Measurements from ENCODE around the gene NTRK3. TPM values are rescaled to one million over a fixed set of nuclear protein-coding genes. Genes with fewer than 3 reads are reported as not detected.

Gene NTRK3
- total and polyA plus RNA-seq, 2 donors (not counting 3 experiments of a cell fraction or from before 2014, with no cell fraction given), result not detected

DNA sequence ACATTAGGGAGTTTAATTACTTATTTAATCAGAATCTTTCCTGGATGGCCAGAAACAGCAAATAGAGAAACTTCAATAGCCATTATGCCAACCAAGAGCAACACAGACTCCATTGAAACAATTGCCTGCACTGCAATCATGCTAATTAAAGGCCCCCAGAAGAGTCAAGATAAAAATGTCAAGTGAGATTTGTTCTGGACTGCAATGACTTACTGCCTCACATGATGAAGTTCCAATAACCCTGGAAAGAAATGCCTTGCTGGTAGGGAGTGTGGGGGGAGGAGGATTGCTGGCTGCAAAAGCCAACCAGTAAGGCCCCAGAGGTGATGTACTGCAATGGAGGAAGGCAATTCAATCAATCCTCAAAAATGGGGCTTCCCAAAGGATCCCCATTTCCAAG, 257.9 kb downstream of the NTRK3 start:
- TF ChIP-seq MYC (IDR thresholded peaks at IDR 0.05; ENCODE audit: low read depth, low read length), result no peak
- TF ChIP-seq EZH2 (IDR thresholded peaks at IDR 0.05; ENCODE audit: borderline replicate concordance, low read depth, low read length, severe bottlenecking), result no peak
- no peak for TF ChIP-seq CTCF (IDR thresholded peaks at IDR 0.05; ENCODE audit: extremely low read depth in 1 of 2, insufficient read depth in 1 of 2, low read depth in 1 of 2, low read length in 2 of 2)
- no peak for TF ChIP-seq POLR2AphosphoS5 (IDR thresholded peaks at IDR 0.05; ENCODE audit: insufficient read depth, low read depth, low read length)
- no peak for TF ChIP-seq FOS (IDR thresholded peaks at IDR 0.05; ENCODE audit: borderline replicate concordance, insufficient read depth, low read length)
- no peak for TF ChIP-seq MAX (IDR thresholded peaks at IDR 0.05; ENCODE audit: insufficient read depth, insufficient read length)
- TF ChIP-seq GATA2 (IDR thresholded peaks at IDR 0.05; ENCODE audit: insufficient read depth, insufficient read length, low read depth, low read length), result no peak
- no peak for TF ChIP-seq POLR2A (IDR thresholded peaks at IDR 0.05; ENCODE audit: low read depth, low read length)
- no peak for TF ChIP-seq JUN (IDR thresholded peaks at IDR 0.05; ENCODE audit: borderline replicate concordance, insufficient read depth, insufficient read length, low read depth)
- H3K4me2 ChIP-seq (ENCODE audit: insufficient read depth, low read length), result no peak overlapping the region
- H3K9me3 ChIP-seq (replicated peaks; ENCODE audit: control insufficient read depth, insufficient read depth, low read length), result peaks cover 5% of the 10 kb centered on the region
- CTCF ChIA-PET, result no interaction called here
- FAIRE-seq (no peak), DNase-seq (ENCODE audit: low read depth, low spot score) (no peak)
- H3K4me1 ChIP-seq (ENCODE audit: control insufficient read depth, extremely low read depth, insufficient read depth, low read length), result no peaks in the 10 kb centered on the region
- dilution Hi-C loops (cut with MboI; ENCODE audit: extremely low pct_ligation_motif_present, low sequenced_read_pairs) (no loop called here), intact Hi-C loops (cut with micrococcal nuclease) (no loop called here)
- POLR2A ChIA-PET, result no interaction called here
- no peaks in the 10 kb centered on the region for H3K36me3 ChIP-seq (ENCODE audit: control insufficient read depth in 2 of 2, extremely low read depth in 1 of 2, insufficient read depth in 2 of 2, low read length in 2 of 2)
- no peaks in the 10 kb centered on the region for H3K9me1 ChIP-seq (replicated peaks; ENCODE audit: control insufficient read depth, extremely low read depth, insufficient read depth, low read length)
- no peak overlapping the region for H3K4me3 ChIP-seq (replicated peaks in 1 of 3; ENCODE audit: insufficient read depth in 1 of 3, low read depth in 1 of 3, low read length in 3 of 3)
- no peak overlapping the region for H2AFZ ChIP-seq (ENCODE audit: low read depth, low read length)
- H3K79me2 ChIP-seq (ENCODE audit: control insufficient read depth, insufficient read depth, low read length), result no peaks in the 10 kb centered on the region
- H3K27me3 ChIP-seq (ENCODE audit: control insufficient read depth in 2 of 2, insufficient read depth in 2 of 2, low read length in 2 of 2), result no peaks in the 10 kb centered on the region
- no TSS peak for BruUV-seq (replicated peaks)
- no peak overlapping the region for H3K27ac ChIP-seq (ENCODE audit: insufficient read depth, low read depth, low read length)
- no peak overlapping the region for H3K9ac ChIP-seq (replicated peaks; ENCODE audit: extremely low read depth, insufficient read depth, low read length)
- no peaks in the 10 kb centered on the region for H4K20me1 ChIP-seq (replicated peaks; ENCODE audit: control insufficient read depth, extremely low read depth, insufficient read depth, low read length)

Data from endothelial cell of umbilical vein (primary cell).